MM.1S (cell line): Measurements from ENCODE around the gene WNT8A.

ENCODE experiments used
- EZH2 ChIP-seq: fragments of 300-600 bp; sonication (generic); optimal IDR thresholded peaks from 2 replicates; pipeline ENCODE3; 2017; ENCODE audit warnings: low read depth, mild to moderate bottlenecking, antibody characterized with exemption, low read length, mixed read lengths
- EZH2phosphoT487 ChIP-seq: fragments of 300-600 bp; sonication (generic); IDR thresholded peaks from 2 replicates; pipeline ENCODE4 v1.6.1; 2018; ENCODE audit warnings: antibody characterized with exemption, low read length
- TF ChIP-seq, protein P1 (sequence below): fragments of 300-600 bp; sonication (generic); IDR thresholded peaks from 2 replicates; pipeline ENCODE4 v1.5.1; 2016; ENCODE audit warnings: antibody characterized with exemption, low read length, mixed read lengths

DNA sequence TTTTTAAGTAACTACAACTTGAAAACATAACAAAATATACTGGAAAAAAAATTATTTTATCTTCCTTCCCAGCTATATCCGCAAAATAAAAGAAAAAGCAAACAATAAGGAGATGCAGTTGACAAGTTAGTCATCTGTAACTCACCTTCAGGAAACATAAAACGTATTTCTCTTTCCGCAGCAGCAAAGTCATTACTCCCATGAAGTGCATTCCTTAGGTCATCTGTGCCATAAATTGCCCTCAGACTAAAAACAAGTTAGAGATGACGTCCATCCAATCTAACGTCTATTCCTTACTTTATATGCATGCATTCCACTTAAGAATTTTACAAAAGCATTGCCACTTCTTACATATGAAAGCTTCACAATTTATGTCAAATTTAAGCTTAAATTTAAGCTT lies 44.5 kb downstream of the WNT8A start:
- no peak for TF ChIP-seq EZH2
- TF ChIP-seq, protein P1, sequence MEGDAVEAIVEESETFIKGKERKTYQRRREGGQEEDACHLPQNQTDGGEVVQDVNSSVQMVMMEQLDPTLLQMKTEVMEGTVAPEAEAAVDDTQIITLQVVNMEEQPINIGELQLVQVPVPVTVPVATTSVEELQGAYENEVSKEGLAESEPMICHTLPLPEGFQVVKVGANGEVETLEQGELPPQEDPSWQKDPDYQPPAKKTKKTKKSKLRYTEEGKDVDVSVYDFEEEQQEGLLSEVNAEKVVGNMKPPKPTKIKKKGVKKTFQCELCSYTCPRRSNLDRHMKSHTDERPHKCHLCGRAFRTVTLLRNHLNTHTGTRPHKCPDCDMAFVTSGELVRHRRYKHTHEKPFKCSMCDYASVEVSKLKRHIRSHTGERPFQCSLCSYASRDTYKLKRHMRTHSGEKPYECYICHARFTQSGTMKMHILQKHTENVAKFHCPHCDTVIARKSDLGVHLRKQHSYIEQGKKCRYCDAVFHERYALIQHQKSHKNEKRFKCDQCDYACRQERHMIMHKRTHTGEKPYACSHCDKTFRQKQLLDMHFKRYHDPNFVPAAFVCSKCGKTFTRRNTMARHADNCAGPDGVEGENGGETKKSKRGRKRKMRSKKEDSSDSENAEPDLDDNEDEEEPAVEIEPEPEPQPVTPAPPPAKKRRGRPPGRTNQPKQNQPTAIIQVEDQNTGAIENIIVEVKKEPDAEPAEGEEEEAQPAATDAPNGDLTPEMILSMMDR, result no peak
- TF ChIP-seq EZH2phosphoT487, result no peak
